GM12874 (cell line): ENCODE data around the gene COL18A1.

Experiments used
- CTCF ChIP-seq: IDR thresholded peaks from 2 replicates; pipeline ENCODE4 v1.5.1; 2011; ENCODE audit warnings: low read depth, mild to moderate bottlenecking, control low read depth, low read length, moderate library complexity; ENCODE audit not compliant: insufficient read depth

COL18A1 gene

DNA sequence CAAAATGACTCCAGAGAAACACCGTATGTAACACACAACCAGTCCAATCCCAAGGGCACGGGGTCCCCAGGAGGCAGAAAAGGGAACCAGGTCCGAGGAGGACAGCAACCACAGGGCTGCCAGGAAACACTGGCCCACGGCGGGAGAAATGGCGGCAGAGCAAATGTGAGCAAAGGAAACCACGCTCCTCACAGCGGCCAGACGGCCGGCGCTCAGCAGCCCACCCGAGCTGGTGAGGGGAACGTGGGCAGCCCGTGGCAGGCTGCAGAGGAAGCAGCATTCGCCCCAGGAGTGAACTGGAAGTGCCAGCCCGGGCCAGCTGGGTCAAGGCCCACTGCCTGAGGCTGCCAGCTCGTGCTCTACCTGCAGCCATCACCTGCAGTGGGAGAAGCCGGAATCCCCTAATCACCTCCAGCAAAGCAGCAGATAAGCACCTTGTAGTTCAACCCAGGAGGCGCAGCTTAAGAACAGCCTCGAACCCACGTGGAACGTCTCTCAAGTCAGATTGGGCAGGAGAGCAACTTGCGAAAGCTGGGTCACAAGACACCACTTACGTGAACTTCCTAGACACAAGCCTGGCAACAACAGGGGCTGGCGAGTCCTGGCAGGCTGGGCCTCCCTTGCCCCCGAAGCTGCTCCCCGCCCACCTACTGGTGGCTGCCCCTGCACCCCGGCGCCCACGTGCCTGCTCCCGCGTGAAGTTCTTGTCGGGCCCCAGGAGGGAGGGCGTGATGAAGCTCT is 130.5 kb downstream of the COL18A1 start:
- TF ChIP-seq CTCF = no peak

DNA sequence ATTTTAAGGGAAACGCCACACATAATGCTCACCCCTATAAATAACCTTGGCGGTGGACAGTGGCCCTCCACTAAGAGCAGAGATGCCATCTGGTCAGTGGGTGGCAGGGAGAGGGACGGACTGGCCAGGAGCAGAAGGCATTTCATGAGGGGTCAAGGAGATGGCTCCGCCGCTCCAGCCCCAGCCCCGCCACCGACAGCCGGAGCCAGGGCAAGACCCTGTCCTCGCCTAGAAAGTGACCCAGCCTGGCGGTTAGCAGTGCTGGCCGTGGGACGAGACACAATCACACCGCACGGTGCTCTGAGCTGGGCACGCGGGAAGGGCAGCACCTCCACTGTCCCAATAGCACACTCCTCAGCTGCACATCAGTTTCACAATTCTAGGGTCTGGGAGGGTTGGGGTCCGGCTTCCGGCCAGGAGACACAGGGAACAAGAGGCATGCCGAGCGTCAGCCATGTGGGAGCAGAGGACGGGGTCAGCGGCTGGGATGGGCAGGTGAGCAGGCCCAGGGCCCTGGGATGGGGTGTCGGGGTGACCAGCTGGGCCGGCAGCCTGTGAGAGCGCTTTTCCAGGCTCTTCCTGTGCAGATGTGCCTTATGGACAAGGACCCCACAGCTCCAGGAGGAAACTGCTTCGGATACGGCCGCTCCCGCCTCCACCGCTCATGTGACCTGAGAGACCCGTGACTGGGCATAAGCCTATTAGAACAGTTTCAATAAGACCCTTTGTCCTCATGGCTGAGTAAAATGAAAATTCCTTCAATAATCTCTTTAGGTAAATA is 131.5 kb downstream of the COL18A1 start:
- no peak for TF ChIP-seq CTCF

- TF ChIP-seq CTCF = no peak
Measured at GRCh38 chr21:45537111-45537745, 132.3 kb downstream of the COL18A1 start.

GRCh38 chr21:45537746-45538291 is 132.9 kb downstream of the COL18A1 start:
- TF ChIP-seq CTCF = no peak

- no peak for TF ChIP-seq CTCF
Measured at GRCh38 chr21:45538381-45539045, 133.5 kb downstream of the COL18A1 start.

DNA sequence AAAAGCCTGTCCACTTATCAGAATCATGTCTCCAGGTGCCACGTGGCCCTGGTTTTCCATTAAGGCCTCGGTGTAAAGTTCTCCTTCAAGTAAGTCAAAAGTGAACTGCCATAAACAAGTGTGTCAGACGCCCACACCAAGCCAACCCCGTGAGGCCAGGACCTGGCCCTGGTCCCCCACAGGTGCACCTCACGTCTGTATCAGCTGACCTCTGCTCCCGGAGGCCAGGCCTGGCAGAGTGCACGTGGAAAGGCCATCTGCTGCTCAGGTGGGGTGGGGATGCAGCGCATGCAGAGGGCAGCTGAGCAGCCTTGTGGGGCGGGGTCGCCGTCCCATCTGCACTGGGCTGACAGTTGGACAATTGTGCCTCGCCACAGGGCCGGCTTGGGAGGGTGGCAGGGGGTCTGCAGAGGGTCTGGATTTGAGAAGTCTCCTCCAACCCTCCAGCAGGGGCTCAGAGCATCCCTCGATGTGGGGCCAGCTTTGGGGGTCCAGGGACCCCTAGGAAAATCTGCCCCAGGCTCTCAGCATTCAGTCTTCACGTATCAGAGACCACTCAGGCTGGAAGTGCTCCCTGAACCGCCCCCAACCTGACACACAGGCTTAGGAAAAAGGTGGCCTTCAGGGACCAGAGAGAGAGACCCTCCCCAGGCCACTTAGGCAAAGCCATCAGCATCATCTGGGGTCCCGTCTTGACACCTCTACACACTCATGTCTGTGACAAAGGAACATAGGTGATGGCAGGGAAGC is 134.3 kb downstream of the COL18A1 start:
- TF ChIP-seq CTCF = no peak
